Smooth muscle cell (in vitro differentiated cells): ENCODE measurements around the gene DUOXA1. TPM values are rescaled to one million over a fixed set of nuclear protein-coding genes. Genes with fewer than 3 reads are reported as not detected.

Source experiments
- DNase-seq: peaks from one replicate; lab custom pipeline; 2025; ENCODE audit not compliant: unreplicated experiment; lab: John Stamatoyannopoulos, UW
- H2AFZ ChIP-seq: fragments of 200-600 bp; sonication (generic); 2 replicates; pipeline ENCODE4 v1.6.0; 2016; ENCODE audit warnings: antibody characterized with exemption, low read depth, mild to moderate bottlenecking
- H3F3A ChIP-seq: fragments of 200-600 bp; sonication (generic); 2 replicates; pipeline ENCODE4 v1.6.0; 2017; ENCODE audit warnings: antibody characterized with exemption, low read depth
- H3K27ac ChIP-seq: fragments of 200-600 bp; sonication (generic); 2 replicates; pipeline ENCODE4 v1.5.1; 2016; ENCODE audit warnings: low read depth, mild to moderate bottlenecking
- H3K27me3 ChIP-seq: fragments of 200-600 bp; sonication (generic); 2 replicates; pipeline ENCODE4 v1.6.1; 2016; ENCODE audit warnings: low read depth, mild to moderate bottlenecking
- H3K36me3 ChIP-seq: fragments of 200-600 bp; sonication (generic); 2 replicates; pipeline ENCODE4 v1.5.1; 2016; ENCODE audit warnings: low read depth
- H3K4me1 ChIP-seq: fragments of 200-600 bp; sonication (generic); 2 replicates; pipeline ENCODE4 v1.5.1; 2016; ENCODE audit warnings: low read depth
- H3K4me2 ChIP-seq: fragments of 200-600 bp; sonication (generic); 2 replicates; pipeline ENCODE4 v1.6.0; 2016; ENCODE audit warnings: mild to moderate bottlenecking
- H3K4me3 ChIP-seq: fragments of 200-600 bp; sonication (generic); 2 replicates; pipeline ENCODE4 v1.5.1; 2016; ENCODE audit warnings: mild to moderate bottlenecking
- H3K79me2 ChIP-seq: fragments of 200-600 bp; sonication (generic); 2 replicates; pipeline ENCODE4 v1.6.0; 2016; ENCODE audit warnings: low read depth, mild to moderate bottlenecking
- H3K9ac ChIP-seq: fragments of 200-600 bp; sonication (generic); 2 replicates; pipeline ENCODE4 v1.6.0; 2016; ENCODE audit warnings: low read depth
- H3K9me3 ChIP-seq: fragments of 200-600 bp; sonication (generic); replicated peaks from 2 replicates; pipeline ENCODE4 v1.5.1; 2016; ENCODE audit warnings: low read depth
- H4K20me1 ChIP-seq: fragments of 200-600 bp; sonication (generic); 2 replicates; pipeline ENCODE4 v1.6.0; 2016; ENCODE audit warnings: low read depth
- WGBS: methylation state at CpG from one replicate; pipeline ENCODE4 v1.1.7; 2016; ENCODE audit warnings: low lambda C conversion rate; 5-methylcytosine and 5-hydroxymethylcytosine counted together
- polyA plus RNA-seq: library from polyadenylated mRNA; unstranded; fragments of >200 nt; fragmentation: Nextera tagmentation; extraction: Ambion mirVana; gene quantifications from 2 replicates; pipeline ENCODE4 v1.2.1, GENCODE V29; 2016
- total RNA-seq: library from RNA; depleted of rRNA; stranded (reverse); fragments of >200 nt; gene quantifications from 2 replicates; pipeline ENCODE4 v1.2.3, GENCODE V29; 2014
- TF ChIP-seq, protein P1 (sequence below): fragments of 200-600 bp; sonication (generic); IDR thresholded peaks from 2 replicates; pipeline ENCODE4 v1.5.1; 2017; ENCODE audit warnings: borderline replicate concordance, mild to moderate bottlenecking, antibody characterized with exemption; ENCODE audit not compliant: insufficient read depth, poor library complexity, severe bottlenecking

The DUOXA1 gene
- total and polyA plus RNA-seq, 2 experiments from 2014 or later = 2.8 to 7.6 TPM

DNA sequence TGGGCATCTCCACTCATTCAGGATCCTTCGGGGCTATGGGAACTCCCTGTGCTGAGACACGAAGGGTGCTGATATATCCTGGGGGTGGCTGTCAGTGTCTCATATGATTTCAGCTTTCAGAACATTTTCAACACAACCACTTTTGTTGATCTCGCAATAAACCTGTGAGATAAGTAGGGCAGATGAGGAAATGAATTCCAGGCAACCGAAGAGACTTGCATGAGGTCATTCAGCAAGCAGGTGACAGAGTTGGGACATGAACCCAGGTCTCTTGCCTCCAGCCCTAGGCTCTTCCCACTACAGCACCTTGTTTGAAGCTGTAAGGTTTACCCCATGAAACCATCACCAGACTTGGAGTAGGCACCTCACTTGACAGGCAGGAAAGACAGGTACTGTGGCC lies 16.7 kb upstream of the DUOXA1 start:
- H3K4me2 ChIP-seq = no peak overlapping the region
- no peaks in the 10 kb centered on the region for H3K79me2 ChIP-seq
- H3K9ac ChIP-seq = no peak overlapping the region
- H3K4me1 ChIP-seq = no peaks in the 10 kb centered on the region
- TF ChIP-seq, protein P1, sequence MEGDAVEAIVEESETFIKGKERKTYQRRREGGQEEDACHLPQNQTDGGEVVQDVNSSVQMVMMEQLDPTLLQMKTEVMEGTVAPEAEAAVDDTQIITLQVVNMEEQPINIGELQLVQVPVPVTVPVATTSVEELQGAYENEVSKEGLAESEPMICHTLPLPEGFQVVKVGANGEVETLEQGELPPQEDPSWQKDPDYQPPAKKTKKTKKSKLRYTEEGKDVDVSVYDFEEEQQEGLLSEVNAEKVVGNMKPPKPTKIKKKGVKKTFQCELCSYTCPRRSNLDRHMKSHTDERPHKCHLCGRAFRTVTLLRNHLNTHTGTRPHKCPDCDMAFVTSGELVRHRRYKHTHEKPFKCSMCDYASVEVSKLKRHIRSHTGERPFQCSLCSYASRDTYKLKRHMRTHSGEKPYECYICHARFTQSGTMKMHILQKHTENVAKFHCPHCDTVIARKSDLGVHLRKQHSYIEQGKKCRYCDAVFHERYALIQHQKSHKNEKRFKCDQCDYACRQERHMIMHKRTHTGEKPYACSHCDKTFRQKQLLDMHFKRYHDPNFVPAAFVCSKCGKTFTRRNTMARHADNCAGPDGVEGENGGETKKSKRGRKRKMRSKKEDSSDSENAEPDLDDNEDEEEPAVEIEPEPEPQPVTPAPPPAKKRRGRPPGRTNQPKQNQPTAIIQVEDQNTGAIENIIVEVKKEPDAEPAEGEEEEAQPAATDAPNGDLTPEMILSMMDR = no peak
- no peaks in the 10 kb centered on the region for H3F3A ChIP-seq
- peak overlapping the region; percentile 35 for H3K27ac ChIP-seq
- DNase-seq = no peak
- no peaks in the 10 kb centered on the region for H3K9me3 ChIP-seq
- H4K20me1 ChIP-seq = no peaks in the 10 kb centered on the region
- WGBS = 90% methylated on average over 4 of the region's 4 CpGs
- no peak overlapping the region for H3K4me3 ChIP-seq
- no peaks in the 10 kb centered on the region for H3K27me3 ChIP-seq
- H3K36me3 ChIP-seq = no peaks in the 10 kb centered on the region
- no peak overlapping the region for H2AFZ ChIP-seq

DNA sequence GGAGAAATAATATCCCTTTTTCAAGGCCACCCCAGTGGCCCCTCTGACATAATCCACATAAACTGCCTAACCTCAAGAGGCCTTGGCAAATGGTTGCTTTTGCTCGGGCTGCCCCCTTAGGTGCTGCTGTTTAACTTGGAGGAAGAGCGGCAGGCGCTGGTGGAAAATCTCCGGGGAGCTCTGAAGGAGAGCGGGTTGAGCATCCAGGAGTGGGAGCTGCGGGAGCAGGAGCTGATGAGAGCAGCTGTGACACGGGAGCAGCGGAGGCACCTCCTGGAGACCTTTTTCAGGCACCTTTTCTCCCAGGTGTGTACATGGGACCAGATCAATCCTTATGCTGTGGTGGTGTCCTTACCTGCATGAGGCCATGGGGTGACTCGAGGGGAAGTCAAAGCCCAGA lies 15.1 kb upstream of the DUOXA1 start:
- H3K27me3 ChIP-seq = no peaks in the 10 kb centered on the region
- TF ChIP-seq, protein P1 = no peak
- WGBS = 87% methylated on average over 9 of the region's 9 CpGs
- no peaks in the 10 kb centered on the region for H3F3A ChIP-seq
- no peak overlapping the region for H3K4me2 ChIP-seq
- H4K20me1 ChIP-seq = no peaks in the 10 kb centered on the region
- H3K36me3 ChIP-seq = no peaks in the 10 kb centered on the region
- no peak overlapping the region for H3K27ac ChIP-seq
- no peak overlapping the region for H3K9ac ChIP-seq
- H3K79me2 ChIP-seq = no peaks in the 10 kb centered on the region
- no peak overlapping the region for H2AFZ ChIP-seq
- H3K4me3 ChIP-seq = no peak overlapping the region
- H3K9me3 ChIP-seq = no peaks in the 10 kb centered on the region
- DNase-seq = no peak
- H3K4me1 ChIP-seq = no peaks in the 10 kb centered on the region

DNA sequence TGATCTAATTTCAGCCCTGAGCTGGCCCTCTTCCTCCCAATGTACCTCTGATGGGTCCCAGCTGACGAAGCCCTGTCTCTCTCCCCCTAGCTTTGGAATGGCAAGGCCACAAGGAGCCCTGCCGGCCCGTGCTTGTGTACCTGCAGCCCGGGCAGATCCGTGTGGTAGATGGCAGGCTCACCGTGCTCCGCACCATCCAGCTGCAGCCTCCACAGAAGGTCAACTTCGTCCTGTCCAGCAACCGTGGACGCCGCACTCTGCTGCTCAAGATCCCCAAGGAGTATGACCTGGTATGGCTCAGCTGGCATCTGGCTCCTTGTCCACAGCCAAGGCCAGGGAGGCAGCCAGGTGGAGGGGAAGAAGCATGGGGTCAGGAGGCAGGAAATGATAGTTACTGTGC lies 14.3 kb upstream of the DUOXA1 start:
- no peaks in the 10 kb centered on the region for H3K4me1 ChIP-seq
- H3K4me2 ChIP-seq = no peak overlapping the region
- H4K20me1 ChIP-seq = no peaks in the 10 kb centered on the region
- TF ChIP-seq, protein P1 = no peak
- no peak overlapping the region for H3K4me3 ChIP-seq
- H3K9ac ChIP-seq = no peak overlapping the region
- no peak for DNase-seq
- no peaks in the 10 kb centered on the region for H3K9me3 ChIP-seq
- H3K27me3 ChIP-seq = no peaks in the 10 kb centered on the region
- H3K27ac ChIP-seq = no peak overlapping the region
- no peak overlapping the region for H2AFZ ChIP-seq
- WGBS = 89% methylated on average over 11 of the region's 11 CpGs
- H3K79me2 ChIP-seq = no peaks in the 10 kb centered on the region
- no peaks in the 10 kb centered on the region for H3K36me3 ChIP-seq
- no peaks in the 10 kb centered on the region for H3F3A ChIP-seq

DNA sequence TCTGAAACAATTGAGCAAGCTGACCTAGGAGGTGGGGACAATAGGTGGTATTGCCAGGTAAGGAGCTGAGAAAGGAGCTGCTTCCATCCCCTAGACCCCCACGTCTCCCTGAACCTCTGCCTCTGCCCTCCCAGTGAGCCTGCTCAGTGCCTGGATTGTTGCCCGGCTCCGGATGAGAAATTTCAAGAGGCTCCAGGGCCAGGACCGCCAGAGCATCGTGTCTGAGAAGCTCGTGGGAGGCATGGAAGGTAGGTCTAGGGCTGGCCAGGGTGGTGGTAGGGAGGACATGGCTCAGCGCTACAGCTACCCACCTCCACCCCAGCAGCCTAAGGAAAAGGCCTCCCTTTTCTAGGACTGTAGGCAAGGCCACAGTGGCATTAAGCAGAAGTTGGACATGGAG lies 13.4 kb upstream of the DUOXA1 start:
- Histone ChIP-seq H3K4me3 (no peak overlapping the region), H3K27ac (no peak overlapping the region), H3K27me3 (no peaks in the 10 kb centered on the region), H2AFZ (no peak overlapping the region), H3K36me3 (no peaks in the 10 kb centered on the region), H3F3A (no peaks in the 10 kb centered on the region), H3K4me1 (no peaks in the 10 kb centered on the region), H4K20me1 (no peaks in the 10 kb centered on the region), H3K9me3 (no peaks in the 10 kb centered on the region), H3K4me2 (no peak overlapping the region), H3K79me2 (no peaks in the 10 kb centered on the region), H3K9ac (no peak overlapping the region)
- TF ChIP-seq, protein P1 = no peak
- DNase-seq = no peak
- WGBS = 95% methylated on average over 7 of the region's 7 CpGs
